Mesangial cell (primary cell): ENCODE measurements around the gene PDIA3. TPM values are rescaled to one million over a fixed set of nuclear protein-coding genes. Genes with fewer than 3 reads are reported as not detected.

Experiments
- total RNA-seq: library from RNA; depleted of rRNA; stranded (reverse); fragments of >200 nt; gene quantifications from 2 replicates; pipeline ENCODE4 v1.2.3, GENCODE V29; 2015

The PDIA3 gene
- total RNA-seq, result 138 and 196 TPM in 2 replicates

DNA sequence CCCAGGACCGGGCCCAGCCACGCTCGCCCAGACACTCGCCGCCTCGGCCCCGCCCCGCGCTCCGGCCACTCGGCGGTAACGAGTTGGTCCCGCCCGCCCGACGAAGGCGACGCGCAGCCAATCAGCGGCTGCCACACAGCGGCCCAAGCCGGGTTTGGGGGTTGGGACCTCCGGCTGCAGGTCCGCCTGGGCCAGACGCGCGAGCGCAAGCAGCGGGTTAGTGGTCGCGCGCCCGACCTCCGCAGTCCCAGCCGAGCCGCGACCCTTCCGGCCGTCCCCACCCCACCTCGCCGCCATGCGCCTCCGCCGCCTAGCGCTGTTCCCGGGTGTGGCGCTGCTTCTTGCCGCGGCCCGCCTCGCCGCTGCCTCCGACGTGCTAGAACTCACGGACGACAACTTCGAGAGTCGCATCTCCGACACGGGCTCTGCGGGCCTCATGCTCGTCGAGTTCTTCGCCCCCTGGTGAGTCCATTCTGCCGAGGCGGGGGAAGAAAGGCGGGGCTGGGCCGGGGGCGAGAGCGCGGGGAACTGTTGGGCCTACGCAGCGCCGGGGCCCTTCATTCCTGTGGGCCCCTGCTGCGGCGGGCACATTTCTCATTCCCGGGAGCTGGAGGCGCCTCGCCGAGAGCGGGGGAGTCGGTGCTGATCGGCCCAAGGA is at the start of gene PDIA3:
Gene PDIA3 (plus strand): TSS at position 194 of the 658 bp plus-strand sequence. CDS start 102 bp downstream, at position 296.

DNA sequence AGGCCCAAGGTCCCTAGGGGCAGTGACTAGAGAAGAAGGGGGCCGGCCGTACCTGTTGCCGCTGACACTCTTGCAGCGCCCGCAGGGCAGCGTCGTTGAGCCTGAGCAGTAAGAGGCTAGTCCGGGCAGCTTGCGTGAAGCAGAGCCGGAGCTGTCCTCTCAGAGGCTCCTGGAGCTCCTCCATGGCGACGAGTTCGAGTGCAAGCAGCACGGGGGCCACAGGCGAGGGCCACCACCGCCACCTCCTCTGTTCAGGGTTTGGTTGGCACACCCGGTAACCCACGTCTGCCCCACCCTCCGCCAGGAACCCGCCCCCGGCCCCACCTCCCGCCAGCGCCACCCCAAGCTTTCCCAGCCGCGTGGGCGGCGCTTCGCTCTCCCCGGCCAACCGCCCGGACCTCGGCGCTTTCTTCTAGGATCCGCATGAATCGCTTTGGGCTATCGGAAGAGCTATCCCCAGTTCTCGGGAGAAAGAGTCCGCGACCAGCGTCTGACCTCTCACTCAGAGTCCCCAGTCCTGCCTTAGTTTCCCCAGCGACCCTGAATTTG is 30.6 kb downstream of the PDIA3 start, which contains the start of gene ELL3:
Gene ELL3 (minus strand): TSS at position 249 of the 549 bp plus-strand sequence. CDS start 65 bp downstream, at position 184.

DNA sequence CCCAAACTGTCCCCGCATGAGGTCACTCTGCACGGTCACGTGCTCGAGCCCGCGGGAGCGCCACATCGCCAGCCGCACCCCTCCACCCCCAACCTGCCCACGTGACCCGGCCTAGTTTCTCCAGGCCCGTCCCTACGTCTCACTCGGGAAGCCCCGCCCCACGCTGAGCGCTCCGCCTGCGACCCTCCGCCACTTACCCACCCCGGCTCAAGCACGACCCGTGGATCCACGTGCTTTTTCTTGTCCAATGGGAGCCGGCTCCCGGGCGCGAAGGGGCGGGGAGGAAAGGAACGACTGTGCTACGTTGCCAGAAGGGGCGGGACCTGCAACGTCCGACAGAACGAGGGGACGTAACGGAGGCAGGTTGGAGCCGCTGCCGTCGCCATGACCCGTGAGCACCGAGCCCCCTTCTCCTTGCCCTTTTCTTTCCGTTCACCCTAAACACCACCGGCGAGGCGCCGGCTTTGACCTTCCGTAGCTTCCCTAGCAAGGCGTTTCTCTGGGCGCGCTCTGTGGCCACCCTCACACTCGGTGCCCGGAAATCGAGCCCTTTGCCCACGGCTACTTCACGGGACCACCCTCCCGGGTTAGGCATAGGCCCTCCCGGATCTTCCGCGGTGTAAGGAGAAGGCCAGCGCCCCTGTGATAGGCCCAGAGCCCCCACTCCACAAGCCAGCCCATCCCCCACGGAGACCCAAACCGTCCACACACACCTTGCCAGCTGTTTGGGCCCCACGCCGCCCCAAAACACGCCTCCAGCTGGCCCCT is 45.9 kb downstream of the PDIA3 start, which contains the start of gene SERF2:
Gene SERF2 (plus strand): TSS at position 328 of the 768 bp plus-strand sequence. CDS start 57 bp downstream, at position 385.

DNA sequence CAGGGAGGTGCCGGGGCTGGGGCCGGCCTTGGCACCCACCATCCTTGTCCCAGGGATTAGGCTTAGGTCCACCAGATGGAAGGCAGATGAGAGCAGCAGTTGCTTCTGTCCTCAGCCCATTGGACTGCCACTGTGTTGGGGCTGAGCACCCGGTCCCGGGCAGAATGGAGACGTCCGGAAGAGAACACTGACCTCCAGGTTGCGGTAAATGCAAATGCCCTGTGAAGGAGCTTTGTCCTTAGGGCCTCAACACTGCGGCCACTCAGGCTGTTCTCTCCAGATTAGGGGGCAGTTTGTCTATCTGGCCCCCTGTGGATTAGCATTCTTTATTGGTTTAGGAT is 53.7 kb downstream of the PDIA3 start, which contains the start of gene SERINC4:
Gene SERINC4 (minus strand): TSS at position 276 of the 341 bp plus-strand sequence. CDS start 234 bp downstream, at position 42.

DNA sequence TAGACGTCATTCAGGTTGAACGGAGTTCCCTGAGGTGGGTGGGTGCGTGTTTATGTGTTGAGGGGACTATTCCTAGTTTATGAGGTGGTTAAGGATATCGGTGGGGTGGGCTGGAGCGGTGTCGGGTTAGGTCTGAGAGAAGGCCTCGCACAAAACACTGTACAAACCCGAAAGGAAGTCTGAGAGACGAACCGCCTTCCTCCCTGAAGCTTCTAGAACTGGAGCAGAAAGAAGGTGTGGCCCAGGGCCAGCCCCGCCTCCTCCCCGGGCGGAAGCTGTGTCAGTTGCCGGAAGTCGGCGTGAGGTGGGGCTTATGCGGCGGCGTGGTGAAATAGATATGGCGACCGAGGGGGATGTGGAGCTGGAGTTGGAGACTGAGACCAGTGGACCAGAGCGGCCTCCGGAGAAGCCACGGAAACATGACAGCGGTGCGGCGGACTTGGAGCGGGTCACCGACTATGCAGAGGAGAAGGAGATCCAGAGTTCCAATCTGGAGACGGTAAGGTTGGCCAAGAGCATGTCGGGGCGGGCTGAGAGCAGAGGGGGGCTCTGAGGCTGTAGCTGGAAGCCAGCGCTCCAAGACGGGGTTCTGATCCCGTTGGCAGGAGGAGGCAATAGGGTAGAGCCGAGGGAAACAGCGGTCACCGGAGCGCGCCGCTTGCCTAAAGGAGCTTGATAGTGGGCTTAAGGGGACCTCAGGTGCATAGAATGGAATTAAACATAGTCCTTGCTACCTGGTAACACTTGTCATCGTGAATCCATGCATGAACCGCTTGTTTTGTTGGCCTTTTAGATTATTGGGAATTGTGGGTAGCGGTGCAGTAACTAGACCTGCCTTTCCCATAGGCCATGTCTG is 54.3 kb downstream of the PDIA3 start, which contains the start of gene HYPK:
Gene HYPK (plus strand): TSS at position 314 of the 856 bp plus-strand sequence. CDS start 24 bp downstream, at position 338.

Other genes with a start within 250 kb of the PDIA3 start
- 4.2 and 7.6 TPM in 2 replicates for gene MAP1A, start 228.8 kb upstream of the PDIA3 start, total RNA-seq
- 14.6 and 27.9 TPM in 2 replicates for gene PPIP5K1, start 156.2 kb upstream of the PDIA3 start, total RNA-seq
- gene CKMT1B, start 152.4 kb upstream of the PDIA3 start, total RNA-seq, result 0.89 TPM in 1 of 2 replicates, not detected in the other
- not detected in 2 replicates for gene STRC, start 127.6 kb upstream of the PDIA3 start, total RNA-seq
- 0.25 and 0.33 TPM in 2 replicates for gene CATSPER2, start 97.6 kb upstream of the PDIA3 start, total RNA-seq
- gene CKMT1A, start 52.6 kb upstream of the PDIA3 start, total RNA-seq, result 0.63 TPM in 1 of 2 replicates, not detected in the other
- 1.8 and 3.0 TPM in 2 replicates for gene ELL3, start 30.5 kb downstream of the PDIA3 start, total RNA-seq
- gene SERF2, start 45.9 kb downstream of the PDIA3 start, total RNA-seq, result 666 and 979 TPM in 2 replicates
- gene SERINC4, start 53.8 kb downstream of the PDIA3 start, total RNA-seq, result not detected in 2 replicates
- 2.3 and 14.7 TPM in 2 replicates for gene HYPK, start 54.2 kb downstream of the PDIA3 start, total RNA-seq
- 10.1 and 10.6 TPM in 2 replicates for gene MFAP1, start 78.3 kb downstream of the PDIA3 start, total RNA-seq
- 2.9 and 16.5 TPM in 2 replicates for gene WDR76, start 80.6 kb downstream of the PDIA3 start, total RNA-seq